HEK293 (cell line): Measurements from ENCODE around the gene ANP32B.
A peak's percentile ranks its signal among the peaks of the same experiment; 100 is the strongest.

Source experiments
- CTCF ChIA-PET: fragments of 350-600 bp; formaldehyde crosslinking; extraction: SDS; loops from one replicate; lab custom pipeline; 2021; ENCODE audit warnings: antibody characterized with exemption; lab: Yijun Ruan, JAX
- POLR2A ChIA-PET: fragments of 300-600 bp; formaldehyde crosslinking; extraction: SDS; loops from one replicate; lab custom pipeline; 2020; ENCODE audit warnings: antibody characterized with exemption, inconsistent platforms; lab: Yijun Ruan, JAX
- H3K27ac ChIP-seq: fragments of 200-500 bp; sonication (Bioruptor generic); 2 replicates; pipeline ENCODE4 v1.5.1; 2014; ENCODE audit warnings: low read depth, low read length, control low read depth, inconsistent platforms; ENCODE audit errors: extremely low read depth
- H3K36me3 ChIP-seq, 2 experiments: fragments of 200-500 bp in 1 of 2; sonication (Bioruptor generic) in 1 of 2; 1 replicate in 1 of 2; 2 replicates in 1 of 2; pipeline ENCODE4 v1.5.1; 2014 to 2017; ENCODE audit warnings: inconsistent platforms in 2 of 2, low read length in 2 of 2; ENCODE audit not compliant: control insufficient read depth in 2 of 2, insufficient read depth in 1 of 2
- H3K4me1 ChIP-seq: fragments of 200-500 bp; sonication (Bioruptor generic); 2 replicates; pipeline ENCODE4 v1.5.1; 2014; ENCODE audit warnings: mild to moderate bottlenecking, low read length, inconsistent platforms; ENCODE audit not compliant: control insufficient read depth, insufficient read depth
- H3K4me3 ChIP-seq: 2 replicates; pipeline ENCODE4 v1.5.1; 2011; ENCODE audit warnings: low read depth, mild to moderate bottlenecking, control low read depth, low read length, moderate library complexity
- H3K9me3 ChIP-seq: fragments of 200-500 bp; sonication (Bioruptor generic); 2 replicates; pipeline ENCODE4 v1.5.1; 2014; ENCODE audit warnings: low read depth, low read length, inconsistent platforms; ENCODE audit not compliant: control insufficient read depth, insufficient read depth
- ELK4 ChIP-seq: IDR thresholded peaks from 2 replicates; pipeline ENCODE4 v1.6.1; 2011; ENCODE audit warnings: mild to moderate bottlenecking, low read depth, low read length, borderline replicate concordance
- GLI2 ChIP-seq: fragments of 450-650 bp; formaldehyde crosslinking; IDR thresholded peaks from 2 replicates; pipeline ENCODE4; 2017; ENCODE audit warnings: missing biosample characterization, missing genetic modification characterization, low read depth, borderline replicate concordance
- KLF1 ChIP-seq: fragments of 450-650 bp; formaldehyde crosslinking; IDR thresholded peaks from 2 replicates; pipeline ENCODE4 v1.5.1; 2016; ENCODE audit warnings: missing biosample characterization, missing genetic modification characterization
- MZF1 ChIP-seq: fragments of 450-650 bp; formaldehyde crosslinking; IDR thresholded peaks from 2 replicates; pipeline ENCODE4 v1.5.1; 2017; ENCODE audit warnings: missing biosample characterization, missing genetic modification characterization, borderline replicate concordance
- PATZ1 ChIP-seq: fragments of 450-650 bp; formaldehyde crosslinking; IDR thresholded peaks from 2 replicates; pipeline ENCODE4 v1.5.1; 2016; ENCODE audit warnings: missing biosample characterization, missing genetic modification characterization
- ZEB2 ChIP-seq: fragments of 450-650 bp; formaldehyde crosslinking; IDR thresholded peaks from 2 replicates; pipeline ENCODE4 v1.5.1; 2016; ENCODE audit warnings: missing biosample characterization, missing genetic modification characterization
- ZNF184 ChIP-seq: fragments of 450-650 bp; IDR thresholded peaks from 2 replicates; pipeline ENCODE4 v1.5.1; 2018; ENCODE audit warnings: missing biosample characterization, mild to moderate bottlenecking, missing genetic modification characterization
- ZNF37A ChIP-seq: fragments of 450-650 bp; IDR thresholded peaks from 2 replicates; pipeline ENCODE4 v1.5.1; 2018; ENCODE audit warnings: missing biosample characterization, missing genetic modification characterization
- ZNF48 ChIP-seq: fragments of 450-650 bp; formaldehyde crosslinking; IDR thresholded peaks from 2 replicates; pipeline ENCODE4 v1.5.1; 2016; ENCODE audit warnings: missing biosample characterization, missing genetic modification characterization
- ZNF529 ChIP-seq: fragments of 450-650 bp; formaldehyde crosslinking; IDR thresholded peaks from 2 replicates; pipeline ENCODE4 v1.5.1; 2017; ENCODE audit warnings: missing genetic modification characterization, missing biosample characterization; ENCODE audit not compliant: insufficient replicate concordance
- ZNF704 ChIP-seq: fragments of 450-650 bp; formaldehyde crosslinking; IDR thresholded peaks from 2 replicates; pipeline ENCODE4 v1.5.1; 2016; ENCODE audit warnings: missing biosample characterization, missing genetic modification characterization
- ZNF768 ChIP-seq: fragments of 450-650 bp; formaldehyde crosslinking; IDR thresholded peaks from 2 replicates; pipeline ENCODE4 v1.5.1; 2018; ENCODE audit warnings: missing biosample characterization, mild to moderate bottlenecking, missing genetic modification characterization
- ZNF785 ChIP-seq: fragments of 450-650 bp; formaldehyde crosslinking; IDR thresholded peaks from 2 replicates; pipeline ENCODE4 v1.5.1; 2016; ENCODE audit warnings: missing biosample characterization, missing genetic modification characterization
- TF ChIP-seq, protein P1 (sequence below): fragments of 450-650 bp; formaldehyde crosslinking; IDR thresholded peaks from 2 replicates; pipeline ENCODE4 v1.5.1; 2016; ENCODE audit warnings: missing biosample characterization, missing genetic modification characterization
- TF ChIP-seq, protein P2 (sequence below): fragments of 450-650 bp; formaldehyde crosslinking; IDR thresholded peaks from 2 replicates; pipeline ENCODE4 v1.5.1; 2016; ENCODE audit warnings: missing biosample characterization, missing genetic modification characterization

Gene ANP32B

GRCh38 chr9:98047002-98047401, 63.9 kb downstream of the ANP32B start:
- TF ChIP-seq MZF1 (tag by site-specific recombination): 0 out of 2 replicates have a peak, but pooled peaks have one; percentile 58
- TF ChIP-seq ZNF529 (tag by site-specific recombination): no peak
- TF ChIP-seq ZNF184 (tag by site-specific recombination): no peak
- ChIA-PET POLR2A (no interaction called here), CTCF (interaction anchor here (2.1 kb wide), 1 partner anchor 13 kb away, joined by 13 read pairs; no protein-coding TSS in a partner anchor)
- Histone ChIP-seq H3K27ac (no peak overlapping the region), H3K9me3 (no peaks in the 10 kb centered on the region), H3K4me1 (no peaks in the 10 kb centered on the region), H3K36me3 (no peaks in the 10 kb centered on the region), H3K4me3 (no peak overlapping the region)

DNA sequence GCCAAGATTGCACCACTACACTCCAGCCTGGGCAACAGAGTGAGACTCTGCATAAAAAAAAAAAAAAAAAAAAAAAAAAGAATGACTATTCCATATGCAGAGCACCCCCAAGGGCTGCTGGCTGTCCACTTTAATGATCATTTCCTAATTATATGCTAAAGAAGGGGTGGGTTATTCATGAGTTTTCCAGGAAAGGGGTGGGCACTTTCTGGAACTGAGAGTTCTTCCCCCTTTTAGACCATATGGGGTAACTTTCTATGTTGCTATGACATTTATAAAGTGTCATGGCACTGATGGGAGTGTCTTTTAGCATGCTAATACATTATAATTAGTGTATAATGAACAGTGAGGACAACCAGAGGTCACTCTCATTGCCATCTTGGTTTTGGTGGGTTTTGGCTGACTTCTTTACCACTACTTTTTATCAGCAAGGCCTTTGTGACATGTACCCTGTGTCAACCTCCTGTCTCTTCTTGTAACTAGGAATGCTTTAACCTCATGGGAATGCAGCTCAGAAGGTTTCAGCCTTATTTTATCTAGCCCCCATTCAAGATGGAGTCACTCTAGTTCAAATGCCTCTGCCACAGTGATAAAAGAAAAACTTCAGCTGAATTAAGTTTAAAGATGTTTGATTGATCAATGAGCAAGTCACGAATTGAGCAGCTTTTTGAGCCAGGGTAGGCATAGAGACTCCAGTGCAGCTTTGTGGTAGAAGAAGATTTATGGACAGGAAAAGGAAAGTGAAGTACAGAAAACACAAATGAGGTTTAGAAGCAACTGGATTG, 66.3 kb downstream of the ANP32B start:
- POLR2A ChIA-PET: no interaction called here
- Histone ChIP-seq H3K4me3 (no peak overlapping the region), H3K36me3 (no peaks in the 10 kb centered on the region), H3K9me3 (no peaks in the 10 kb centered on the region), H3K4me1 (no peaks in the 10 kb centered on the region), H3K27ac (no peak overlapping the region)
- CTCF ChIA-PET: interaction anchor here (1.1 kb wide), 1 partner anchor 14 kb away, joined by 3 read pairs; no protein-coding TSS in a partner anchor
- TF ChIP-seq ZNF768: no peak
- TF ChIP-seq, protein P1, sequence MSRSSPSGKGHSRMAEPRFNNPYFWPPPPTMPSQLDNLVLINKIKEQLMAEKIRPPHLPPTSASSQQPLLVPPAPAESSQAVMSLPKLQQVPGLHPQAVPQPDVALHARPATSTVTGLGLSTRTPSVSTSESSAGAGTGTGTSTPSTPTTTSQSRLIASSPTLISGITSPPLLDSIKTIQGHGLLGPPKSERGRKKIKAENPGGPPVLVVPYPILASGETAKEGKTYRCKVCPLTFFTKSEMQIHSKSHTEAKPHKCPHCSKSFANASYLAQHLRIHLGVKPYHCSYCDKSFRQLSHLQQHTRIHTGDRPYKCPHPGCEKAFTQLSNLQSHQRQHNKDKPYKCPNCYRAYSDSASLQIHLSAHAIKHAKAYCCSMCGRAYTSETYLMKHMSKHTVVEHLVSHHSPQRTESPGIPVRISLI (tag by site-specific recombination): no peak
- no peak for TF ChIP-seq ELK4
- TF ChIP-seq, protein P2, sequence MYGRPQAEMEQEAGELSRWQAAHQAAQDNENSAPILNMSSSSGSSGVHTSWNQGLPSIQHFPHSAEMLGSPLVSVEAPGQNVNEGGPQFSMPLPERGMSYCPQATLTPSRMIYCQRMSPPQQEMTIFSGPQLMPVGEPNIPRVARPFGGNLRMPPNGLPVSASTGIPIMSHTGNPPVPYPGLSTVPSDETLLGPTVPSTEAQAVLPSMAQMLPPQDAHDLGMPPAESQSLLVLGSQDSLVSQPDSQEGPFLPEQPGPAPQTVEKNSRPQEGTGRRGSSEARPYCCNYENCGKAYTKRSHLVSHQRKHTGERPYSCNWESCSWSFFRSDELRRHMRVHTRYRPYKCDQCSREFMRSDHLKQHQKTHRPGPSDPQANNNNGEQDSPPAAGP (tag by site-specific recombination): no peak
- TF ChIP-seq ZNF48: no peak
- TF ChIP-seq PATZ1: no peak
- no peak for TF ChIP-seq ZEB2 (tag by site-specific recombination)
- TF ChIP-seq ZNF37A (tag by site-specific recombination): no peak

- H3K4me3 ChIP-seq: no peak overlapping the region
- H3K9me3 ChIP-seq: no peaks in the 10 kb centered on the region
- no peaks in the 10 kb centered on the region for H3K36me3 ChIP-seq
- H3K27ac ChIP-seq: no peak overlapping the region
- ChIA-PET CTCF (interaction anchor here (1.1 to 1.5 kb wide), 2 partner anchors 15 kb away, joined by 3 to 6 read pairs; no protein-coding TSS in a partner anchor), POLR2A (no interaction called here)
- H3K4me1 ChIP-seq: no peaks in the 10 kb centered on the region
- no peak for TF ChIP-seq KLF1 (tag by site-specific recombination)
- TF ChIP-seq ZNF785 (tag by site-specific recombination): no peak
- no peak for TF ChIP-seq ZNF704
- no peak for TF ChIP-seq GLI2 (tag by site-specific recombination)
Observed at GRCh38 chr9:98050351-98050750, 67.2 kb downstream of the ANP32B start.
